Endothelial cell of umbilical vein (primary cell): ENCODE results near the gene TKTL2. TPM values are rescaled to one million over a fixed set of nuclear protein-coding genes. Genes with fewer than 3 reads are reported as not detected.

Experiments
- BruUV-seq: library from RNA; stranded (reverse); fragments of 400-500 nt; replicated peaks from 2 replicates; lab custom pipeline; 2021; lab: Mats Ljungman, UMichigan
- CTCF ChIA-PET: fragments of 300-600, 350-600 bp; sonication (Branson Sonifier 250); formaldehyde crosslinking; loops from one replicate; lab custom pipeline; 2021; ENCODE audit warnings: antibody characterized with exemption, inconsistent platforms; lab: Charles Lee
- POLR2A ChIA-PET: fragments of 300-600, 350-600 bp; sonication (Branson Sonifier 250); formaldehyde crosslinking; loops from one replicate; lab custom pipeline; 2021; ENCODE audit warnings: antibody characterized with exemption, inconsistent platforms; lab: Charles Lee
- DNase-seq: peaks from one replicate; pipeline ENCODE4 v3.0.0-alpha.2; 2011; ENCODE audit warnings: low read depth, low spot score
- FAIRE-seq: peaks from 2 replicates; lab custom pipeline; 2011; peaks lifted over from hg19 to GRCh38; lab: Jason Lieb, UNC
- H2AFZ ChIP-seq: 2 replicates; pipeline ENCODE4 v1.6.0; 2012; ENCODE audit warnings: low read depth, low read length, control low read depth, inconsistent platforms
- H3K27ac ChIP-seq: 2 replicates; pipeline ENCODE4 v1.5.1; 2011; ENCODE audit warnings: low read depth, mild to moderate bottlenecking, control low read depth, low read length, moderate library complexity; ENCODE audit not compliant: insufficient read depth
- H3K27me3 ChIP-seq, 2 experiments: 2 replicates each; pipeline versions ENCODE4 v1.6.0 to v1.6.1; 2011; ENCODE audit warnings: low read length in 2 of 2, mixed read lengths in 1 of 2; ENCODE audit not compliant: control insufficient read depth in 2 of 2, insufficient read depth in 2 of 2
- H3K36me3 ChIP-seq, 2 experiments: 2 replicates in 1 of 2; 3 replicates in 1 of 2; pipeline ENCODE4 v1.5.1; 2011; ENCODE audit warnings: low read length in 2 of 2, mild to moderate bottlenecking in 1 of 2, moderate library complexity in 1 of 2; ENCODE audit not compliant: control insufficient read depth in 2 of 2, insufficient read depth in 2 of 2; ENCODE audit errors: extremely low read depth in 1 of 2
- H3K4me1 ChIP-seq: 3 replicates; pipeline ENCODE4 v1.5.1; 2011; ENCODE audit warnings: mild to moderate bottlenecking, low read length; ENCODE audit not compliant: control insufficient read depth, insufficient read depth; ENCODE audit errors: extremely low read depth
- H3K4me2 ChIP-seq: 2 replicates; pipeline ENCODE4 v1.6.1; 2011; ENCODE audit warnings: low read length, control low read depth, mixed read lengths; ENCODE audit not compliant: insufficient read depth
- H3K4me3 ChIP-seq, 3 experiments: fragments of 200-600 bp in 1 of 3; sonication (generic), shearing (Covaris generic) in 1 of 3; replicated peaks in 1 of 3; 2 replicates each; pipeline ENCODE4 v1.5.1; 2011 to 2016; ENCODE audit warnings: control low read depth in 3 of 3, low read length in 3 of 3, mild to moderate bottlenecking in 2 of 3, inconsistent platforms in 1 of 3, low read depth in 1 of 3, moderate library complexity in 1 of 3; ENCODE audit not compliant: insufficient read depth in 1 of 3
- H3K79me2 ChIP-seq: 2 replicates; pipeline ENCODE4 v1.6.0; 2012; ENCODE audit warnings: low read length, inconsistent platforms; ENCODE audit not compliant: control insufficient read depth, insufficient read depth
- H3K9ac ChIP-seq: replicated peaks from 2 replicates; pipeline ENCODE3; 2011; ENCODE audit warnings: low read length, control low read depth; ENCODE audit not compliant: insufficient read depth; ENCODE audit errors: extremely low read depth
- H3K9me1 ChIP-seq: replicated peaks from 3 replicates; pipeline ENCODE4 v1.6.0; 2011; ENCODE audit warnings: mild to moderate bottlenecking, low read length; ENCODE audit not compliant: control insufficient read depth, insufficient read depth; ENCODE audit errors: extremely low read depth
- H3K9me3 ChIP-seq: replicated peaks from 2 replicates; pipeline ENCODE4 v1.5.1; 2012; ENCODE audit warnings: low read length, inconsistent platforms; ENCODE audit not compliant: control insufficient read depth, insufficient read depth
- H4K20me1 ChIP-seq: replicated peaks from 2 replicates; pipeline ENCODE3; 2011; ENCODE audit warnings: mild to moderate bottlenecking, low read length; ENCODE audit not compliant: control insufficient read depth, insufficient read depth; ENCODE audit errors: extremely low read depth
- EZH2 ChIP-seq: IDR thresholded peaks from 2 replicates; pipeline ENCODE4 v1.6.1; 2012; ENCODE audit warnings: borderline replicate concordance, low read depth, mild to moderate bottlenecking, moderate library complexity, low read length, inconsistent platforms; ENCODE audit not compliant: severe bottlenecking
- FOS ChIP-seq: IDR thresholded peaks from 2 replicates; pipeline ENCODE4 v1.6.1; 2011; ENCODE audit warnings: mild to moderate bottlenecking, low read length, moderate library complexity, borderline replicate concordance; ENCODE audit not compliant: insufficient read depth
- GATA2 ChIP-seq: IDR thresholded peaks from 2 replicates; pipeline ENCODE4 v1.7.0; 2011; ENCODE audit warnings: low read depth, mild to moderate bottlenecking, moderate library complexity, mixed read lengths, low read length; ENCODE audit not compliant: insufficient read length, insufficient read depth
- JUN ChIP-seq: IDR thresholded peaks from 2 replicates; pipeline ENCODE4 v1.6.1; 2011; ENCODE audit warnings: borderline replicate concordance, low read depth; ENCODE audit not compliant: insufficient read length, insufficient read depth
- MYC ChIP-seq: IDR thresholded peaks from one replicate; pipeline ENCODE4 v1.6.1; 2011; ENCODE audit warnings: mild to moderate bottlenecking, low read depth, low read length
- POLR2A ChIP-seq: IDR thresholded peaks from 2 replicates; pipeline ENCODE4 v1.6.1; 2012; ENCODE audit warnings: low read depth, mild to moderate bottlenecking, control low read depth, low read length
- POLR2AphosphoS5 ChIP-seq: IDR thresholded peaks from 2 replicates; pipeline ENCODE4 v1.6.1; 2012; ENCODE audit warnings: low read depth, mild to moderate bottlenecking, control low read depth, low read length, moderate library complexity; ENCODE audit not compliant: insufficient read depth
- dilution Hi-C: fragments of 300-500 bp; cut with MboI; formaldehyde crosslinking; loops from one replicate; pipeline ENCODE4 v1.15.0; 2019; ENCODE audit warnings: low sequenced_read_pairs; ENCODE audit not compliant: extremely low pct_ligation_motif_present
- intact Hi-C: fragments of 100-400 bp; cut with micrococcal nuclease; formaldehyde crosslinking; loops from one replicate; pipeline ENCODE4 v1.10.0; 2022
- polyA plus RNA-seq, 4 experiments: library from polyadenylated mRNA; depleted of rRNA in 3 of 4; stranded (reverse) in 3 of 4; unstranded in 1 of 4; fragments of >200 nt; gene quantifications; 2 replicates each; pipeline versions ENCODE4 v1.2.1 to v1.2.3, GENCODE V29; 2011 to 2012; ENCODE audit warnings: missing spikeins in 1 of 4
- total RNA-seq: library from RNA; stranded (reverse); gene quantifications from 2 replicates; pipeline ENCODE4 v1.2.3, GENCODE V29; 2021
- TF ChIP-seq, protein P1 (sequence below), 2 donors: IDR thresholded peaks; 1 replicate in 1 of 2; 2 replicates in 1 of 2; pipeline ENCODE4 v1.5.1; 2011; ENCODE audit warnings: low read length in 2 of 2, mild to moderate bottlenecking in 2 of 2, moderate library complexity in 2 of 2, control low read depth in 1 of 2, inconsistent platforms in 1 of 2, low read depth in 1 of 2; ENCODE audit not compliant: insufficient read depth in 1 of 2; ENCODE audit errors: extremely low read depth in 1 of 2
- TF ChIP-seq, protein P2 (sequence below): IDR thresholded peaks from 2 replicates; pipeline ENCODE4 v1.6.1; 2011; ENCODE audit not compliant: insufficient read depth, insufficient read length

The TKTL2 gene
- total and polyA plus RNA-seq, 2 donors (not counting 3 experiments of a cell fraction or from before 2014, with no cell fraction given): not detected

DNA sequence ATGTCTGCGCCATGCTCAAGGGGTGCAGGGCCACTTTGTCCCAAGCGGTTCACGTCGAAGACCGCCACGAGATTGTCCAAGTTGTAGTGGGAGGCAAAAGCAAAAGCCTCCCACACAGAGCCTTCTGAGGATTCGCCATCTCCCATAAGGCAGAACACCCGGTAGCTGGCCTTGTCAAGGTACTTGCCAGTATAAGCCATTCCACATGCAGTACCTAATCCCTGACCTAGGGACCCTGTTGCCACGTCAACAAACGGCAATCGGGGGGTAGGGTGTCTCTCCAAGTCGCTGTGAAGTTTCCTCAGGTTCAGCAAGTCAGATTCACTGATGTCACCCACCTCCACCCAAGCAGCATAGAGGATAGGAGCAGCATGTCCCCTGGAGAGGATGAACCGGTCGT, 424 bp downstream of the TKTL2 start:
- FAIRE-seq (no peak), DNase-seq (no peak)
- Histone ChIP-seq H3K9ac (no peak overlapping the region), H3K4me3 (no peak overlapping the region), H3K27me3 (peaks cover 0 to 3% of the 10 kb centered on the region in 2 experiments), H4K20me1 (no peaks in the 10 kb centered on the region), H3K4me2 (no peak overlapping the region), H2AFZ (no peak overlapping the region), H3K4me1 (no peaks in the 10 kb centered on the region), H3K9me3 (no peaks in the 10 kb centered on the region), H3K27ac (no peak overlapping the region), H3K36me3 (no peaks in the 10 kb centered on the region), H3K9me1 (no peaks in the 10 kb centered on the region), H3K79me2 (no peaks in the 10 kb centered on the region)
- TF ChIP-seq, protein P1, sequence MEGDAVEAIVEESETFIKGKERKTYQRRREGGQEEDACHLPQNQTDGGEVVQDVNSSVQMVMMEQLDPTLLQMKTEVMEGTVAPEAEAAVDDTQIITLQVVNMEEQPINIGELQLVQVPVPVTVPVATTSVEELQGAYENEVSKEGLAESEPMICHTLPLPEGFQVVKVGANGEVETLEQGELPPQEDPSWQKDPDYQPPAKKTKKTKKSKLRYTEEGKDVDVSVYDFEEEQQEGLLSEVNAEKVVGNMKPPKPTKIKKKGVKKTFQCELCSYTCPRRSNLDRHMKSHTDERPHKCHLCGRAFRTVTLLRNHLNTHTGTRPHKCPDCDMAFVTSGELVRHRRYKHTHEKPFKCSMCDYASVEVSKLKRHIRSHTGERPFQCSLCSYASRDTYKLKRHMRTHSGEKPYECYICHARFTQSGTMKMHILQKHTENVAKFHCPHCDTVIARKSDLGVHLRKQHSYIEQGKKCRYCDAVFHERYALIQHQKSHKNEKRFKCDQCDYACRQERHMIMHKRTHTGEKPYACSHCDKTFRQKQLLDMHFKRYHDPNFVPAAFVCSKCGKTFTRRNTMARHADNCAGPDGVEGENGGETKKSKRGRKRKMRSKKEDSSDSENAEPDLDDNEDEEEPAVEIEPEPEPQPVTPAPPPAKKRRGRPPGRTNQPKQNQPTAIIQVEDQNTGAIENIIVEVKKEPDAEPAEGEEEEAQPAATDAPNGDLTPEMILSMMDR (IDR thresholded peaks at IDR 0.05; ENCODE audit: extremely low read depth in 1 of 2, insufficient read depth in 1 of 2, low read depth in 1 of 2, low read length in 2 of 2): no peak
- TF ChIP-seq MYC: no peak
- no peak for TF ChIP-seq EZH2
- TF ChIP-seq GATA2: no peak
- no peak for TF ChIP-seq POLR2A
- TF ChIP-seq POLR2AphosphoS5: no peak
- no peak for TF ChIP-seq FOS
- TF ChIP-seq, protein P2, sequence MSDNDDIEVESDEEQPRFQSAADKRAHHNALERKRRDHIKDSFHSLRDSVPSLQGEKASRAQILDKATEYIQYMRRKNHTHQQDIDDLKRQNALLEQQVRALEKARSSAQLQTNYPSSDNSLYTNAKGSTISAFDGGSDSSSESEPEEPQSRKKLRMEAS: no peak
- TF ChIP-seq JUN: no peak
- ChIA-PET POLR2A (no interaction called here), CTCF (no interaction called here)
- no TSS peak for BruUV-seq
- dilution Hi-C loops (no loop called here), intact Hi-C loops (no loop called here)
